BE2C (cell line): ENCODE results near the gene MLANA.

Source experiments
- DNase-seq: peaks from one replicate; pipeline ENCODE4 v3.0.0-alpha.2; 2020
- H3K27me3 ChIP-seq: fragments of 250-450 bp; sonication (Bioruptor Pico); 2 replicates; pipeline ENCODE4 v1.5.1; 2020; ENCODE audit warnings: mild to moderate bottlenecking
- H3K36me3 ChIP-seq: fragments of 250-450 bp; sonication (Bioruptor Pico); 2 replicates; pipeline ENCODE4 v1.5.1; 2020; ENCODE audit warnings: mild to moderate bottlenecking
- H3K4me1 ChIP-seq: fragments of 250-450 bp; sonication (Bioruptor Pico); 2 replicates; pipeline ENCODE4 v1.5.1; 2020
- H3K4me3 ChIP-seq: 2 replicates; pipeline ENCODE4 v1.5.1; 2011; ENCODE audit warnings: low read depth, low read length
- H3K9me3 ChIP-seq: fragments of 250-450 bp; sonication (Bioruptor Pico); 2 replicates; pipeline ENCODE4 v1.5.1; 2020
- TF ChIP-seq, protein P1 (sequence below): IDR thresholded peaks from 2 replicates; pipeline ENCODE4 v1.5.1; 2012; ENCODE audit warnings: mild to moderate bottlenecking, low read depth, low read length

The MLANA gene

DNA sequence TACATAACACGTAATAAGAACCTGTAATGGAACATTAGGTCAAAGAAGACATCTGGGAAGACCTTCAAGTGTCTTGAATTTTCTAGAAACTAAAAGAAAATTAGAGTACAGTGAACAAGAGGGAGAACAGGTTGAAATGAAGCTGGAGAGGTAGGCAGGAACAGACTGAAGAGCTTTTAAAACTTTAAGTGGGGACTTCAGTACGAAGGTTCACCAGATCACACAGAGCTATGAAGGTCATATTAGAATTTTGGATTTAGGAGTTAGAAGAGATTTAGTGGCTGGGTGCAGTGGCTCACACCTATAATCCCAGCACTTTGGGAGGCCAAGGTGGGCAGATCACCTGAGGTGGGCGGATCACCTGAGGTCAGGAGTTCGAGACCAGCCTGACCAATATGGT is 26.6 kb downstream of the MLANA start:
- no peaks in the 10 kb centered on the region for H3K4me1 ChIP-seq
- no peak overlapping the region for H3K4me3 ChIP-seq
- H3K9me3 ChIP-seq = no peaks in the 10 kb centered on the region
- no peaks in the 10 kb centered on the region for H3K27me3 ChIP-seq
- H3K36me3 ChIP-seq = no peaks in the 10 kb centered on the region
- TF ChIP-seq, protein P1, sequence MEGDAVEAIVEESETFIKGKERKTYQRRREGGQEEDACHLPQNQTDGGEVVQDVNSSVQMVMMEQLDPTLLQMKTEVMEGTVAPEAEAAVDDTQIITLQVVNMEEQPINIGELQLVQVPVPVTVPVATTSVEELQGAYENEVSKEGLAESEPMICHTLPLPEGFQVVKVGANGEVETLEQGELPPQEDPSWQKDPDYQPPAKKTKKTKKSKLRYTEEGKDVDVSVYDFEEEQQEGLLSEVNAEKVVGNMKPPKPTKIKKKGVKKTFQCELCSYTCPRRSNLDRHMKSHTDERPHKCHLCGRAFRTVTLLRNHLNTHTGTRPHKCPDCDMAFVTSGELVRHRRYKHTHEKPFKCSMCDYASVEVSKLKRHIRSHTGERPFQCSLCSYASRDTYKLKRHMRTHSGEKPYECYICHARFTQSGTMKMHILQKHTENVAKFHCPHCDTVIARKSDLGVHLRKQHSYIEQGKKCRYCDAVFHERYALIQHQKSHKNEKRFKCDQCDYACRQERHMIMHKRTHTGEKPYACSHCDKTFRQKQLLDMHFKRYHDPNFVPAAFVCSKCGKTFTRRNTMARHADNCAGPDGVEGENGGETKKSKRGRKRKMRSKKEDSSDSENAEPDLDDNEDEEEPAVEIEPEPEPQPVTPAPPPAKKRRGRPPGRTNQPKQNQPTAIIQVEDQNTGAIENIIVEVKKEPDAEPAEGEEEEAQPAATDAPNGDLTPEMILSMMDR = no peak
- DNase-seq = no peak

DNA sequence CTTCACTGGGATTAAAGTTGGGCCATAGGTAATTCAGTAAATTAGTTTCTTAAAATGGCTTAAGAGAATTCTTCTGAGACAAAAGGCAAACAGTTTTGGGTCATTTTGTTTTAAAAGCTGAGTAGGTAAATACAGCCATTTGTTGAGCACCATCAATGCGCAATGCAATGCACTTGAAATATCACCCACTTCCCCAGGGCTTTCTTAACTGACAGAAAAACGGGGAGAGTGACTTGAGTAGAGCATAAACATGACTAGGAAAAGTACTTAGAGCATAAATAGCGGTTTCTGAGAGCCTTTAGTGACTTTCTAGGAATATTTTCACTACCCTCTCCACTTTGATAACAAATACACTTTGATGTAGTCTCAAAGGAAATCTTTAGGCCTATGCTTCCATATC is 27.2 kb downstream of the MLANA start:
- no peak for DNase-seq
- Histone ChIP-seq H3K27me3 (no peaks in the 10 kb centered on the region), H3K36me3 (no peaks in the 10 kb centered on the region), H3K9me3 (no peaks in the 10 kb centered on the region), H3K4me3 (no peak overlapping the region), H3K4me1 (no peaks in the 10 kb centered on the region)
- TF ChIP-seq, protein P1 = no peak

DNA sequence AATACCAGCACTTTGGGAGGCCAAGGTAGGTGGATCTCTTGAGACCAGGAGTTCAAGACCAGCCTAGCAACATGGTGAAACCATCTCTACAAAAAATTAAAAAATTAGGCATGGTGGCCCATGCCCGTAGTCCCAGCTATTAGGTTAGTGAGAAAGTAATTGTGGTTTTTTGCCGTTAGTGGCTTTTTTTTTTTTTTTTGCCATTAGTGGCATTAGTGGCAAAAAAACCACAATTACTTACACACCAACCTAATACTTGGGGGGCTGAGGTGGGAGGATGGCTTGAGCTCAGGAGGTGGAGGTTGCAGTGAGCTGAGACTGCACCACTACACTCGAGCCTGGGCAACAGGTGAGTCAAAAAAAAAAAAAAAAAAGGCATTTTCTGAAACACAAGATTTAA is 27.8 kb downstream of the MLANA start:
- Histone ChIP-seq H3K27me3 (no peaks in the 10 kb centered on the region), H3K36me3 (no peaks in the 10 kb centered on the region), H3K9me3 (no peaks in the 10 kb centered on the region), H3K4me3 (no peak overlapping the region), H3K4me1 (no peaks in the 10 kb centered on the region)
- DNase-seq = no peak
- TF ChIP-seq, protein P1 = no peak

DNA sequence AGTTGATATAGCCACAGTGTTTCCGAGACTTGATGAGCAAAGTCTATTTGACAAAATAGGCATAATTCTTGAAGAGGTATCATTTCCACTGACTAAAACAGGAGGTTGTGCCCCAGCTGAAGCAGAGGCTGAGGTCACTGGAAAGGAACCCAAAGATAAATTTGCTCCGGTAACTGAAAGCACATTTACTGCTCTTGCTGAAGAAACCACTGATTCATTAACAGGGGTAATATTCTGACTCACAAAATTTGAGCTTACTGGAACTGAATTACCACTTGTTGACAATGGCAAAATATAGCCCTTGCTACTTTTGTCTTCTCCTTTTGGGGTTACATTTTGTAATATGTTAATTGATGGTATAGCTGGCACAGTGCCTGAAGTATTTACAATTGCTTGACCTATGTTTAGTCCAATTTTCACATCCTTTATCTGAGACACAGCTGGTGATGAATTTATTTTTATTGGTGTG is 30.2 kb downstream of the MLANA start:
- Histone ChIP-seq H3K27me3 (no peaks in the 10 kb centered on the region), H3K9me3 (no peaks in the 10 kb centered on the region), H3K4me3 (no peak overlapping the region), H3K36me3 (no peaks in the 10 kb centered on the region; the same call in 1 of the 2 replicates), H3K4me1 (no peaks in the 10 kb centered on the region)
- TF ChIP-seq, protein P1 = no peak
- DNase-seq = no peak

DNA sequence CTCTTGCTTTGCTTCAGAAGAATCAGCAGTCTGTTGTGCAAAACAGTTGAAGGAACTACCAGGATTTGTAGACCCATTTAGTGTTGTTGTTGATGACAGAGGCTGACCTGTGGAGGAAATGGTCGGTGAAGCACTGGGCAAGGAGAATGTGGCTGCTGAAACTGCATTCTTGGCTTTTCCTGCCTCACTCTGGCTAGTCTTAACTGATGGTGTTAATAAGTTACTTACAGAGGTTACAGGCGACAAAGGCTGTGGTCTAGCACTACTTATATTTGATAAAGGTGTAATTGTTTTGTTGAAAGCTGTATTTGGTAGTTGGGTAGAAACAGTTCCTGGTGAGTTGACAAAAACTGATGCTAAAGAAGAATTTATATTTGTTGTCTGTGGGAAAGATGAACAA is 31.5 kb downstream of the MLANA start:
- no peaks in the 10 kb centered on the region for H3K27me3 ChIP-seq
- DNase-seq = no peak
- H3K4me3 ChIP-seq = no peak overlapping the region
- H3K9me3 ChIP-seq = no peaks in the 10 kb centered on the region
- TF ChIP-seq, protein P1 = no peak
- H3K36me3 ChIP-seq = no peaks in the 10 kb centered on the region; the same call in 1 of the 2 replicates
- no peaks in the 10 kb centered on the region for H3K4me1 ChIP-seq

DNA sequence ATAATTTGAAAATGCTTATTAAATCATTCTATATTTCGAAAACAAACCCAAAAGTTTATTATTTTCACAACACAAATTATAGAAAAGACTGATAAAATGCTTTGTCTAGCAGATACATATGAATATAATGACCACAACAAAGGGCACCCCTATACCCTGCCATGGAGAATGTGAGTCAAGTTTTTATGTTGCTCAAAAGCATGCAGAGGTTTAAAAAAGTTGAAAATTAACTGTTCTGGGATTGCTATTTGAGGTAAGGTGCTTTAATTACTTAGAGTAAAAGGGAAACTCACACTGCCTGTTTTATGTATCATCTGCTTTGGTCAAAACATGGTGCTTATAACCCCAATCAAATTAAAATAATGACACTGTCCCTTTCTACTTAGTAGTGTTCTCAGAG is 41.0 kb downstream of the MLANA start:
- Histone ChIP-seq H3K27me3 (no peaks in the 10 kb centered on the region), H3K9me3 (no peaks in the 10 kb centered on the region), H3K36me3 (no peaks in the 10 kb centered on the region), H3K4me1 (no peaks in the 10 kb centered on the region), H3K4me3 (no peak overlapping the region)
- DNase-seq = no peak
- TF ChIP-seq, protein P1 = no peak
